ENCODE results near the gene CERS1.

DNA sequence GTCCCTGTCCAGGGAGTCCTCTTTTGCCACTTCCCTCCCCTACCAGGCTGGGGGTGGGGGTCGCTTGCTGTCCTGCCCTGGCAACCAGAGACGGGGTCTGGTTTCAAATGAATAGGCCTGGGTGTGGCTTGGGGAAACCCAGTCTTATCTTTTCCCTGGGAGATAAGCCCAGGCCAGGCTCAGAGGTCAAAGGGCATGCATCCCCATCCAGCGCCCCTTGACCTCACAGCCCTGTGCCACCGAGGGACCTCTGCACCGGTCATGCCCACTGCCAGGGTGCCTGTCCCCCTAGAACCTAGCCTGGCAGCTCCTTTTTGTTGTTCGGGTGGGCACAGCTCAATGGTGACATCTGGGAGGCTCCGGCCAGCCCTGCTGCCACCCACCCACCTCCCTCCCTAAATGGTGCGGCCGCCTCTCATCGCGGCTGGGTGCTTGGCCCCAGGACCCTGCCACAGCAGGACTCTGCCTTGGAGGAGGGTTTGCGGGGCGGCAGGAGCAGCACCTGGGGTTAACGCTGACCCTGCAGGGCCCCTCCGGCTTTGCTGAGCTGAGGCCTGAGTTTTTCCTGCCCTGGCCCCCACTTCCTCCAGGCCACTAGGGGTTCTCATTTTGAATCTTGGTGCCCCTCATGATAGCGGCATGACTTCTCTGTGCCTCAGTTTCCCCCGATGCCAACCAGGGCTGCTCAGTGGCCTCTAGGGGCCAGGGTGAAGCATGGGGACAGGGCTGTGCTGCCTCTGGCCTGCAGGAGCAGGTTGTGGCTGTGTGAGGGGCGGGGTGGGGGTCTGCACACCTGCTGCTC is 2.9 kb upstream of the CERS1 start:
- no peak for TF ChIP-seq CTCF (IDR thresholded peaks at IDR 0.05)
- no peak for TF ChIP-seq EP300 (IDR thresholded peaks at IDR 0.05)
- no peak for TF ChIP-seq POLR2A (IDR thresholded peaks at IDR 0.05; ENCODE audit: low read depth)
- no peak for TF ChIP-seq POLR2AphosphoS5 (IDR thresholded peaks at IDR 0.05)

Measured in esophagus muscularis mucosa (tissue), 4 donors.